GM19025 (cell line): ENCODE measurements around the gene VMA21.
A peak's percentile ranks its signal among the peaks of the same experiment; 100 is the strongest.

Experiments used
- ATAC-seq: cut with Tn5 transposase; IDR thresholded peaks from one replicate; pipeline ENCODE4 v1.9.1; 2021; ENCODE audit warnings: mild to moderate bottlenecking, low read depth, moderate library complexity; ENCODE audit not compliant: unreplicated experiment

The VMA21 gene

GRCh38 chrX:151396825-151397740 lies at the start of gene VMA21:
Gene VMA21 (plus strand): TSS chrX:151397206. CDS start chrX:151397309, 103 bp downstream.
- ATAC-seq: peak; percentile 88

- no peak for ATAC-seq
Observed at GRCh38 chrX:151359341-151359740, 37.7 kb upstream of the VMA21 start.

- ATAC-seq: peak; percentile 78
Observed at GRCh38 chrX:151359931-151360871, 36.8 kb upstream of the VMA21 start.

GRCh38 chrX:151363316-151363715 lies 33.7 kb upstream of the VMA21 start:
- no peak for ATAC-seq

GRCh38 chrX:151365579-151365978 lies 31.4 kb upstream of the VMA21 start:
- ATAC-seq: no peak

- ATAC-seq: no peak
Observed at GRCh38 chrX:151370906-151371305, 26.1 kb upstream of the VMA21 start.

GRCh38 chrX:151384807-151385206 lies 12.2 kb upstream of the VMA21 start:
- ATAC-seq: no peak

- ATAC-seq: no peak
Observed at GRCh38 chrX:151386838-151387459, 10.1 kb upstream of the VMA21 start.

- ATAC-seq: no peak
Observed at GRCh38 chrX:151391722-151392121, 5.3 kb upstream of the VMA21 start.

GRCh38 chrX:151393514-151393913 lies 3.5 kb upstream of the VMA21 start:
- no peak for ATAC-seq

GRCh38 chrX:151396042-151396824 lies 773 bp upstream of the VMA21 start:
- peak; percentile 10 for ATAC-seq

- peak; percentile 2 for ATAC-seq
Observed at GRCh38 chrX:151397741-151398070, 700 bp downstream of the VMA21 start.

GRCh38 chrX:151398346-151398745 lies 1.3 kb downstream of the VMA21 start:
- no peak for ATAC-seq

GRCh38 chrX:151402719-151403390 lies 5.8 kb downstream of the VMA21 start:
- no peak for ATAC-seq

GRCh38 chrX:151416579-151416978 lies 19.6 kb downstream of the VMA21 start:
- ATAC-seq: no peak

- no peak for ATAC-seq
Observed at GRCh38 chrX:151419782-151420181, 22.8 kb downstream of the VMA21 start.

- ATAC-seq: no peak
Observed at GRCh38 chrX:151424505-151424904, 27.5 kb downstream of the VMA21 start.

- ATAC-seq: no peak
Observed at GRCh38 chrX:151448509-151448908, 51.5 kb downstream of the VMA21 start.

- no peak for ATAC-seq
Observed at GRCh38 chrX:151458824-151459223, 61.8 kb downstream of the VMA21 start.
